ENCODE measurements around the gene PDLIM1. TPM values are rescaled to one million over a fixed set of nuclear protein-coding genes. Genes with fewer than 3 reads are reported as not detected.

The PDLIM1 gene
- total and polyA plus RNA-seq, 9 of the 15 experiments (the other 6 are each of a cell fraction or from before 2014, with no cell fraction given) = 19.8 to 164 (median 39.1) TPM

- 0 out of 3 replicates have a peak, but pooled peaks cover 7% of the 10 kb centered on the region for H3K79me2 ChIP-seq (ENCODE audit: control insufficient read depth, insufficient read depth, low read length)
- no peak overlapping the region for H3K4me3 ChIP-seq
- BruUV-seq (replicated peaks) = no TSS peak
- no peak overlapping the region for H3K27ac ChIP-seq (ENCODE audit: extremely low read depth, low read depth, low read length)
- no peaks in the 10 kb centered on the region for H3K9me1 ChIP-seq (ENCODE audit: control insufficient read depth, insufficient read depth, low read length)
- DNase-seq (ENCODE audit: extremely low read depth in 1 of 4, low spot score in 3 of 4) = no peak
- FAIRE-seq = no peak
- 76% methylated on average over 3 of the region's 5 CpGs for WGBS (ENCODE audit: insufficient coverage, low coverage, missing lambda C conversion rate)
- ChIA-PET POLR2A (no interaction called here), CTCF (ENCODE audit: low intra/inter-chr PET ratio) (no interaction called here)
- no peak for ATAC-seq
- in situ Hi-C loops (cut with MboI) = no loop called here
- no peak overlapping the region for H3K4me2 ChIP-seq (ENCODE audit: insufficient read depth, low read length)
- H3K27me3 ChIP-seq (ENCODE audit: control insufficient read depth in 2 of 2, insufficient read depth in 2 of 2, low read length in 2 of 2) = no peaks in the 10 kb centered on the region
- peaks cover 76% of the 10 kb centered on the region; the same call in 2 of the 3 replicates for H3K36me3 ChIP-seq (ENCODE audit: control insufficient read depth, insufficient read depth, low read length)
- TF ChIP-seq ZNF3 (CRISPR knock-in tag; IDR thresholded peaks at IDR 0.05) (no peak), ZBTB12 (CRISPR knock-in tag; IDR thresholded peaks at IDR 0.05) (no peak), SNAPC5 (CRISPR knock-in tag; IDR thresholded peaks at IDR 0.05) (no peak), ADNP (tag; IDR thresholded peaks at IDR 0.05) (no peak), HDAC1 (IDR thresholded peaks at IDR 0.05) (no peak), ZEB2 (IDR thresholded peaks at IDR 0.05) (no peak), KAT2B (IDR thresholded peaks at IDR 0.05; ENCODE audit: low read depth, low read length) (no peak), ZFP91 (CRISPR knock-in tag; IDR thresholded peaks at IDR 0.05) (no peak), TCF3 (CRISPR knock-in tag; IDR thresholded peaks at IDR 0.05) (no peak), ZNF436 (CRISPR knock-in tag; IDR thresholded peaks at IDR 0.05) (no peak), ELF1 (tag; IDR thresholded peaks at IDR 0.05) (no peak)
- peaks cover 5 to 19% of the 10 kb centered on the region in 2 experiments; a peak in 4 of 5 replicates for H3K4me1 ChIP-seq (replicated peaks in 1 of 2; ENCODE audit: control insufficient read depth in 2 of 2, insufficient read depth in 2 of 2, low read length in 2 of 2)
- no peaks in the 10 kb centered on the region for H4K20me1 ChIP-seq (replicated peaks; ENCODE audit: control insufficient read depth, insufficient read depth, low read length)
- H3K9ac ChIP-seq (ENCODE audit: insufficient read depth in 1 of 2, low read depth in 2 of 2, low read length in 2 of 2) = no peak overlapping the region
- intact Hi-C loops (cut with micrococcal nuclease) = no loop called here
- no peaks in the 10 kb centered on the region for H3K9me3 ChIP-seq (replicated peaks; ENCODE audit: control insufficient read depth, insufficient read depth, low read depth, low read length)
- no peak overlapping the region for H2AFZ ChIP-seq (ENCODE audit: low read depth, low read length)
Observed at GRCh38 chr10:95262763-95263518, 27.9 kb downstream of the PDLIM1 start.

Measured in K562 (cell line).